Renal pelvis (tissue), 4 donors: ENCODE measurements around the gene PDE7B. TPM values are rescaled to one million over a fixed set of nuclear protein-coding genes. Genes with fewer than 3 reads are reported as not detected.
A peak's percentile ranks its signal among the peaks of the same experiment; 100 is the strongest.

Experiments used
- DNase-seq: peaks from one replicate; pipeline ENCODE4 v3.0.0-alpha.2; 2013
- polyA plus RNA-seq, 3 donors: library from polyadenylated mRNA; unstranded; fragments of 120-200 nt; gene quantifications; one replicate each; pipeline ENCODE4 v1.2.1, GENCODE V29; 2013; ENCODE audit not compliant: insufficient read length in 3 of 3

PDE7B gene
- polyA plus RNA-seq, 3 donors: 6.1 to 9.8 (median 8.1) TPM

DNA sequence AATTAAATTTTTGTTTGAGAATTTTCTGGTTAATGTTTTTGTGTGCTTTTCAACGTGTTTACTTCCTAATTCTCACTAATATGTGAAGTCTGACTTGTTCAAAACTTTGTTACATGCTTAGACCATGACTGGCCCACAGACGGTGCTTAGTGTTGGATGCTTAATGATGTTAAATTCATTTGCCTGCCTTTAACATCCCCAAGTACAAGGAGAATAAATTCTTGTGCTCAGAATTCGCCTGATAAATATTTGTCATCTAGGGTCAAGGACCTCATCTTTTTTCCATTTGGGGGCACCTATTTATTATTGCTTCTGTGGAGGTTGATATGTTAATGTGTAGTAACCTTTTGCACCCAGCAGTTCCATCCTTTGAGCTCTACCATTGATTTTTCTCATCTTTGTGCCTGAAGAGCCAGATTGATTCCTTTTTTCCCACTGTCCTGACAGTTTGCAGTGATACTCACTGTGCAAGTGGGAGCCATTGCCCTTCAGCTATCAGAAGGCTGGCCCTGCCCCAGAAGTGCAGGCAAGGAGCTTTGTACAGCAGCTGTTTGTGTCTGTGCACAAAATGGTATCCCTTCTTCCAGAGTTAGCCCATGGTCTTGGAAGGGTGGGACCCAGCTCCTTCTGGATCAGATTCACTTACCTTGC, 170.8 kb downstream of the PDE7B start:
- no peak for DNase-seq

- DNase-seq: no peak
Observed at GRCh38 chr6:136024711-136025110, 173.2 kb downstream of the PDE7B start.

DNA sequence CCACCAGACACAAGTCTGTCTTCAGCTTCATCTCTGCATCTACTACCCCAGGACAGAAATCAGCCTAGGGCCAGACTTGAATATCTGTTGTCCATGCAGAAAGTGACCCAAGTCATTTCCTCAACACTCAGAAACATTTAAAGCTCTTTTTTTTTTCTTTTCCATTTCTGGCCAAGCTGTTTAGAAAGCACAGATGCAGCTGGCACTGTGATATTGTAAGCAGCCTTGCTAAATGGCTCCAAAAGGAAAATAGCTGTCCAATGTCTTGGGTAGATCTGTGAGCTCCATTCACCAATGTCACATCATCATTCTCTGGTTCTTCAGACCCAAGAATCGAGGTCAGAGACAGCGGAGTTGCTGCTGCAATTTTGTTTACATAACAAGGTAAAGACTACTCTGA, 174.2 kb downstream of the PDE7B start:
- DNase-seq: no peak

DNA sequence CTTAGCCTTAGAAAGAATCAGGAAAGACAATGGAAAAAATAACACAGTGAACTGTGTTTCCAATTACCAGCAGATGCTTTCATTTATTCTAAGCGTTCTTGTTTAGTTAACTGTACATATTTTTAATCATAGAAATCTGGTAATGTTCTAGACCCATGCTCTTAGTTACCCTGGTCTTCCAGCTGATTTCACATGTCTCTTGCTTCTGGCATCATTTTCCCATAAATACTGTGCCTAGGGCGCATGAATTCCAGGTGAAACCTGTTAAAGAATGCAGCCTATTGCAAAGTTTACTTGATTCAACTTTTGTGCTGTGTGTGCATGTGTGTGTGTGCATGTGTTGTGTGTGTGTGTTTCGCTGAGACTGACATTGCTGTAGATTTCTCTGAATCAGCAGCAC, 178.6 kb downstream of the PDE7B start:
- no peak for DNase-seq

DNA sequence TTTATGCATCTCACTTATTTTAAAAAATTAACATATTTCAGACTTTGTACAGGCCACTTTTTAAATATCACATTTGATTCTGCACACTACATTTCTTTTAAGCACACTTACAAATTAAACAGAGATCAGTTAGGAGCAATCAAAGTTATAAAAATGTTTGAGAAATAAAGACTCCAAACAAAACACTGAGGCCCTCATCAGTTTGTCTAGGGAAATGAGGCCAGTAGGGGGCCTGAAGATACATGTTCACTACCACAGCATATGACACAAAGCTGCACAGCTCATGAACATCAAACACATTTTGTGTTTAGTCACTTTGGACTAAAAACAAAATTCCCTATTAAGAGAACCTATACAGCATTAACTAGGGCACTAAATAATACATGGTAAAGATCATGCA, 180.5 kb downstream of the PDE7B start:
- DNase-seq: no peak

DNA sequence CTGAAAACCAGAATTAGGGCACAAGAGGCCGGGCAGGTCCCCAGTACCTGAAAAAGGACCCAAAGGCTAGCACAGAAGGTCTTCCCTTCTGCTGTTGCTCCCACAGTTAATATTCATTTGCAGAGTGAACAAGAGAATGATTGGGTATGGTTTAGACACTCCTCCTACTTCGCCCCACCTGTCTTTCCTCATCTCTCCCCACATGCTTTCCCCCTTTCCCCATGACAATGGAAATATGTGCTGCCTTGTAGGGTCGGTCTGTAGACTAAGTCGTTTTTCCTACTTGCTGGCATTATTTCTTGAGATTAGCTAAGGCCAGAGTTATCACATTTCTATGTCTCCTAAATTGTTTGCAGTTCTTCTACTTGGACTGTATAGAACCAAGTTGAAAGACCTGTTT, 181.9 kb downstream of the PDE7B start:
- no peak for DNase-seq

DNA sequence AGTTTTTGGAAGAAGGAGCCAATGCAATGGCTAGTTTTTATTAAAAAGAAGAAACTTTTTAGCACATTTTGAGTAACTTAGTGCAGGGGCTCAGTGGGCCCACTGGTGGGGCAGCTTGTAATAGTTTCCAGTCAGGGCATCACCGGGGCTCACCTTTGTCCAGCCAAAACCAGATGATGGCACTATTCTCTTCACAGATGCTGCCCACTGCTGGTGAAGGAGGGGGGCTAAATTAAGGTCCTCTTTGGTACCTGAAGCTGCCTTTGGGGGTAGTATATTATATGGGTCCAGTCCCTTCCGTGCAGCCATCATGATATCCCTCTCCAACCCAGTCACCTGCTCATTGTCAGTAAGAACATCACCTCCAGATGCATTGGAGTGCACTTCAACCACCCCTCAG, 182.9 kb downstream of the PDE7B start:
- no peak for DNase-seq

DNA sequence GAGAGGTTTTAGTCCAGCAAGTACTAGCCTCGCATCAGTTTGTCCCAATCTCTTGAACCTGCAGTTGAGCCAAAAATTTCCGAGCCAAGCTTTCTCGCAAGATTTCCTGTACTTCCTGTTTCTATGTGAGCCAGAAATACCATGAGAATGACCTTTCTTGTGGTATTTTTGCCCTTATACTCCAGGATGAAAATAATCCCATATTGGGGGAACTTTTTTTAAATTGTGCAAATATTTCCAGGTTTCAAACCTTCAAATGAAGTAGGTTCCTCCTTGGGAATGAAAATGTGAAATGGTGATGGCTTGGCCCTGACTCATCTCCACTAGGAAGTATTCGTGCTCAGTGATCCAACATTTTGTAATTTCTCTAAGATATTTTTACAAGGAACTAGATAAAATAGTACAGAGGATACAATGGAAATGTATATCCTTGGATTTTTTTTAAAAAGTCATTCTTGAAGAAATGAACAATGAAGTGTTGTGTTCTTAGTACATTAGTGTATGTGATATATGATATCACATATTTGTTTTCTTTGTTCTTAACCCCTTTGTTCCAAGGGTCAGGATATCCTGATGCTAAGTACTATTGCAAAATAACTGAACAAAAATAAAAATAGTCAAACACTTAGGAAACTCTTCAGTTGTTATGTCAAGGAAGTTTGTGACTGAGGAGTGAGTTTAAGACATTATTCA, 184.0 kb downstream of the PDE7B start:
- DNase-seq: no peak

DNA sequence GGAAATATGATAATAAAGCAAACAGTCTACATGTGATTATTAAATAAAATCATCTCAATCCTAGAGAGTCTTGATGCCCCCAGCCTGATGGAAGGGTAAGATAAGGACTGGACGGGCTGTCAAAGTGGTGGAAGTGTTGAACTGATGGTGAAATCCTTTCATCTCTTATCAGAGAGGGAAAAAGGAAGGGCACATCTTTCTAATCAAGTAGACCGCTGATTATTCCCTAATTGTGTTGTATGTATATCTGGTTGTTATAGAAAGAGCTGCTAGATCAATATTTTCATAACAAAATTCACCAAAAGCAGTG, 184.5 kb downstream of the PDE7B start:
- DNase-seq: no peak

DNA sequence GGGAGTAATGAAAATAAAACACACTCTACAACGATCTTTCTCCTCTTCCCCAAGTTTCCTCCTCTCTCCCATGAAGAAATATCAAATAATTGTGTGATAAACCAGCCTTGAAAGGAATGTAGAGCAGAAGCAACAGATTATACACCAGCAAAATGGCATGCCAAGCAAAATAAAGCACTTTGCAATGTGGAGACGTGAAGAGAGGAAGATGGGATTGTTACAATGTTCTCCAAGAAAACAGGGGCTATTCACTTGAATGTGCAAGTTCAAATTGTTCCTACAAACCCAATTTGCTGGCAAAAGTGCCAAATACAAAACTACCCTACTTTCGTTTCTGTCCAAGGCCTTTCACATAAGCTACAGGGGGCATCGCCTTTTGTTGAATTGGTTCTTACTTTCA, 185.1 kb downstream of the PDE7B start:
- no peak for DNase-seq

DNA sequence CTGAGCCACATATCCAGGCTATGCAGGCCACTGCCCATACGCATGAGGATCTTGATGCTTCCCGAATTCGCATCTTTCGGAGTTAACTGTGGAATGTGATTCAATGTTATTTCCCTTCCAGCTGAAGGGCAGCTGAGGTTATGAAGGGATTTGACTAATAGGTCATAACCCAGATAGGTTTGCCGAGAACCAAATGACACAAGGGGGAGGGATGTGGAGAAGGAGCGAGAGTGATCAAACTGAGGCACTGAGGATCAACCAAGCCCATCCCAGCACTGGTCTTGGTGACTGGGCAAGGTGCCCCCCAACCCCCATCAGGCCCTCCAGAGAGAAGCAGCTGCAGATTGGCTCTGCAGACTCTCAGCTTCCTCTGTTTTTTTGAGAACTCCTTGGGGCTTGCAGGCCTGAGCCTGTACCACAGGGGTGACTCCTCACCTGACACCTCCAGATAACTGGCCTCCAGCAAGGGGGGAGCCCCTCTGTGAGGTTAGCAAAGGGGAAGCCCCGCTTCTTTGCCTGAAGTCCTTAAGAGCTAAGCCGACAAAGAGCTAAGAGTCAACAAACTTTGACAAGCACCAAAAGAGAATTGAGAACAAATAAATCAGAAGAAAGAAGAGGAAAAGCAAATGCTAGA, 185.9 kb downstream of the PDE7B start:
- DNase-seq: no peak

DNA sequence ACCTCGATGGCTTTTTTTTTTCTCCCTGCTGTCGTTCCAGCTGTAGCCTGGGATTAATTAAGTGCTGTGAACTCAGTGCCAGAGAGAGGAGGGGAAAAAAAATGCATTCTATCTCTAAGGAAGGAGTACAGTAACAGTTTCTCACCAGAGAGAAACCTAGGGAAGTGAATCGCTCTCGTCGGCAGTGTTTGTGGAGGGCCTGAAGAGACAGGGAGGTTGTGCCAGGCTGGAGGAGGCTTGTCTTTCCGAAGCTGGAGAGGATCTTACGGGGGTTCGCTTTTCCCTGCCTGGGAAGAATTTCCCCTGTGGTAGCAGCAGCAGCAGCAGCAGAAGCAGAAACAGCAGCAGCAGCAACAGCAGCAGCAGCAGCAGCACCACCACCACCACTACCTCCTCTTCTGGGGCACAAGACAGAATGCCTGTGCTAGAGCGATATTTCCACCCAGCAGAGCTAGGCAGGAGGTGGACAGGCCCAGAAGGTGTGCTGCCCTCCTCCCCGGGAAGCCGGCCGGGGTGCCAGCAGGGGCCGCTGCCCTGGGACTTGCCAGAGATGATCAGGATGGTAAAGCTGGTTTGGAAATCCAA, 186.5 kb downstream of the PDE7B start:
- no peak for DNase-seq

- DNase-seq: no peak
Observed at GRCh38 chr6:136038531-136038930, 187.0 kb downstream of the PDE7B start.

- DNase-seq: no peak
Observed at GRCh38 chr6:136039185-136039584, 187.7 kb downstream of the PDE7B start.

DNA sequence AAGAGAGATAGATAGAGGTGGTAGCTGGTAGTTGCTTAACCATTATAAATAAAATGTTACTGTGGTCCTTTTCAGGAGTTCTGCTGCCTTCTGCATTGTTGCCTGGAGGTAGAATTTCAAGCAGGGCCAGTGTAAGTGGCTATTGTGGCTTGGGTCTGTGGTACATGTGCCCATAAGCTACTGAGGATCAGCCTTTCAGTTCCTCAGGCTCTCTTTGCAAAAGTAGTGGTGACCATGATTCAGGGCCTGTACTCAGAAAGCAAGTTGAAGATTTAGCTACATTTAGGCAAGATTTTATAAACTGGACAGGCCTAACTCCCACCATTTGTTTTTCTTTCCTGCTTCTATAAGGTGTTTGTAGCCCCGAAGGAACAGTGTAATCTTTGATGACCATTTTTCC, 199.0 kb downstream of the PDE7B start:
- DNase-seq: no peak

- no peak for DNase-seq
Observed at GRCh38 chr6:136051140-136051775, 199.8 kb downstream of the PDE7B start.

DNA sequence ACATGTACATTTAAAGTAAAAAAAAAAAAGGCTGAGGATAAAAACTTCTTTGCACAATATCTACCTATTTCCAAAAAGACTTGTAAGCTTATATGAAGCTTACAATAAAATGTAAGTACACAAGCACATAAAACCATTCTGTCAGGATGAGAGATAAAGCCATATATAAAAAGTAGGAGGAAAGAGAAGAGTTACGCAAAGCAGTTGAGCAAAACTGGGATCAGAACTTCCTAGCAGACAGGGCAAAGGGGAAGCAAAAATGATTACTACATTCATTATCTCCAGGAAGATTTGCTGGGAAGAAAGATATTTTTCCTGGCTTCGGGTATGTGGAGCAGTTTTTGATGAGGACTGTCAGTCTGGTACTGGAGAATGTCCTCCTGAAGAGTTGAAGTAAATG, 200.5 kb downstream of the PDE7B start:
- DNase-seq: no peak

- DNase-seq: no peak
Observed at GRCh38 chr6:136058852-136059251, 207.4 kb downstream of the PDE7B start.

DNA sequence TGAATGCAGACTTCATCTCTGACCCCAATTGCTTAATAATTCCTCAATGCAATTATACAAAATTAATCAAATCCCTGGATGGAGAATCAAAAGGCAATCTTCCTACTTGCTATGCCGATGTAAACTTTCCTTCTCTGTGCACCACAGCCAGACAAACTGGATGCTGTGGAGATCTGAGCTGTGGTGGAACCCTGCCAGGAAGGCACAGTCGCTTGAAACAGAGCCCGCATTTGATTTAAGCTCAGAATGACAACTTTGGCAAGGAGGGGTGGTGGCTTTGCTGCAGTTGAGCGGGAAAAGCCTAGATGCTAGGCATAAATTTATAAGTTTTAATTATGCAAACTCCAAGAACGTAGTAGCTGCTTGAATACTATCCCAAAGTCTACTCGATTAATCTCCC, 207.8 kb downstream of the PDE7B start:
- peak; percentile 33 for DNase-seq

DNA sequence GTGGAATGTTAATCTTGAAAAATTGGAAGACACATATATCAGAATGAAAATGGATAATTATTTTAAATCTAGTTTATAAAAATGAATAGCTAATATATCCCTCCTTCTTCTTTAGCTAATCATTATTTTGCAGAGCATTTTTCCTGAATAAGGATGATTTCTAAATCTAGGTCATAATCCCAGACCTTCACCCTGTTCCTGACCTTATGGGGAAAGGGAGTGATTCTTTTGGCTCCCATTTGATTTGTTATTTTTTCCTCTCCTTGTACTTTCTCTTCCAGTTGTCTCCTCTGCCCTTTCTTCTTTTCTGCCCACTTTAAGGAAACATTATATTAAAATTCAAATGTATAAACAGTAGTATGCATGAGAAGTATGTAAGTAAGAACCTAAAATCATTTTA, 208.6 kb downstream of the PDE7B start:
- DNase-seq: no peak

- no peak for DNase-seq
Observed at GRCh38 chr6:136060759-136061158, 209.3 kb downstream of the PDE7B start.

DNA sequence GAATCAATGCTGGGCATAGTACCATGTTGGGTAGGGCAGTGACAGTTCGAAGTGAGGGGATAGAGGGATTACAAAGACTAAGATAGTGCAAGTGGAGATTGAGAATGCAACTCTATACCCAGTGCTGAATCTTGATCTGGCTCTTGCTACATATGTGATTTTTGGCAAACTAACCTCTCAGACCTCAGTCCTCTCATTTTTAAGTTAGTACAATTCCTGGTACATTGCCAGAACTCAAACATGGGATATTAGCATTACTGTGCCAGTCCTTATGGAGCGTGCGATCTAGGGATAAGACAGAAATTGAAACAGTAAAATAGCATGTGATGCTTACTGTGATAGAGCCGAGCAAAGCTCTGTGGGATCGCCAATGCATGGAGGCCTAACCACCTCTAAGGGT, 210.2 kb downstream of the PDE7B start:
- no peak for DNase-seq

DNA sequence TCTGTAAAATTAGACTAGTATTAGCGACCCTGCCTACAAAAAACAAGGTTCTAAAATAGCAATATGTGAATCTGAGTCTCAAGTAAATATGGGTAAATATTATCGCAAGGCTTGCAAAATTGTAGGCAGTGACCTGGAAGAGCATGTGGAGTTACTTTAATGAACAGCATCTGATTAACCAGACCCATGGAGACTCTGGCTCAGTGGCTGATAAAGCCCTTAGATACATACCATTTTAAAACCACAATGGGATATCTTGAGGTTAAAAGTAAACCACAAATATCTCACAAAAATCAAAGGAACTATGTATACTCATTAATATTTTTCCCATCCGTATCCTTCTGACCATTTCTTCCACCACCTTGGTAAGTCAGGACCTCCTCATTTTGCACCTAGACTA, 211.6 kb downstream of the PDE7B start:
- no peak for DNase-seq
